Left renal cortex interstitium (tissue), 4 donors: ENCODE data around the gene AQP7. TPM values are rescaled to one million over a fixed set of nuclear protein-coding genes. Genes with fewer than 3 reads are reported as not detected.

Source experiments
- polyA plus RNA-seq, 4 donors: library from polyadenylated mRNA; unstranded; fragments of 120-200 nt; gene quantifications; one replicate each; pipeline ENCODE4 v1.2.1, GENCODE V29; 2013; ENCODE audit not compliant: insufficient read length in 4 of 4

Gene AQP7
- polyA plus RNA-seq, 4 donors = 12.8 to 35.7 (median 22.0) TPM

Other genes with a start within 250 kb of the AQP7 start
- 100 to 1,000 TPM in 3 of 4 donors, 10 to 100 TPM in 1; 82.9 to 117 (median 105) TPM for gene B4GALT1, start 235.2 kb downstream of the AQP7 start, polyA plus RNA-seq
- gene SPINK4, start 162.4 kb downstream of the AQP7 start, polyA plus RNA-seq = not detected
- 10 to 100 TPM; 71.3 to 88.5 (median 76.2) TPM for gene BAG1, start 137.9 kb downstream of the AQP7 start, polyA plus RNA-seq
- 100 to 1,000 TPM in 3 of 4 donors, 10 to 100 TPM in 1; 97.6 to 139 (median 114) TPM for gene CHMP5, start 137.5 kb downstream of the AQP7 start, polyA plus RNA-seq
- gene NFX1, start 112.1 kb downstream of the AQP7 start, polyA plus RNA-seq = 10 to 100 TPM; 28.9 to 40.1 (median 35.7) TPM
- 100 to 1,000 TPM in 1 of 4 donors, 10 to 100 TPM in 3; 45.5 to 100 (median 49.4) TPM for gene AQP3, start 45.0 kb upstream of the AQP7 start, polyA plus RNA-seq
- gene NOL6, start 71.4 kb upstream of the AQP7 start, polyA plus RNA-seq = 10 to 100 TPM; 23.8 to 26.6 (median 25.9) TPM
- 1 to 10 TPM in 3 of 4 donors, under 1 TPM in 1; 0.79 to 1.7 (median 1.4) TPM for gene ANKRD18B, start 121.7 kb upstream of the AQP7 start, polyA plus RNA-seq